Naive thymus-derived CD8-positive, alpha-beta T cell (primary cell): ENCODE data around the gene IMMP2L. TPM values are rescaled to one million over a fixed set of nuclear protein-coding genes. Genes with fewer than 3 reads are reported as not detected.
A peak's percentile ranks its signal among the peaks of the same experiment; 100 is the strongest.

ENCODE experiments used
- ATAC-seq, 2 donors: fragments of 150-1000 bp; cut with Tn5 transposase in 1 of 2; sonication (Bioruptor Pico), chemical (Tn5 transposase) in 1 of 2; 1 replicate in 1 of 2; 2 replicates in 1 of 2; pipeline ENCODE4 v1.10.0; 2021; ENCODE audit warnings: mild to moderate bottlenecking in 2 of 2, moderate library complexity in 2 of 2
- POLR2A ChIA-PET: fragments of 350-600 bp; sonication (Branson Sonifier 250); formaldehyde crosslinking; loops from one replicate; lab custom pipeline; 2021; ENCODE audit warnings: antibody characterized with exemption; lab: Charles Lee
- DNase-seq, 10 donors: peaks; one replicate each; pipeline versions ENCODE4 v3.0.0 to v3.0.0-alpha.2; 2020 to 2022
- H3K27ac Mint-ChIP-seq, 10 donors: one replicate each; pipeline ENCODE4 v1.8.0; 2020 to 2022; ENCODE audit warnings: mild to moderate bottlenecking in 10 of 10, mixed read lengths in 10 of 10, moderate library complexity in 4 of 10, inconsistent platforms in 1 of 10
- H3K27me3 Mint-ChIP-seq, 5 donors: one replicate each; pipeline ENCODE4 v1.8.0; 2021 to 2022; ENCODE audit warnings: mixed read lengths in 5 of 5
- H3K36me3 Mint-ChIP-seq, 3 donors: one replicate each; pipeline ENCODE4 v1.8.0; 2020 to 2022; ENCODE audit warnings: mixed read lengths in 3 of 3, mild to moderate bottlenecking in 2 of 3, inconsistent platforms in 1 of 3
- H3K4me1 Mint-ChIP-seq, 4 donors: one replicate each; pipeline ENCODE4 v1.8.0; 2021 to 2022; ENCODE audit warnings: mixed read lengths in 4 of 4
- H3K4me3 Mint-ChIP-seq, 10 donors: one replicate each; pipeline ENCODE4 v1.8.0; 2020 to 2022; ENCODE audit warnings: mild to moderate bottlenecking in 10 of 10, mixed read lengths in 10 of 10, moderate library complexity in 6 of 10, inconsistent platforms in 1 of 10
- H3K9me3 Mint-ChIP-seq, 9 donors: one replicate each; pipeline ENCODE4 v1.8.0; 2020 to 2022; ENCODE audit warnings: mixed read lengths in 9 of 9, mild to moderate bottlenecking in 3 of 9, inconsistent platforms in 1 of 9, moderate library complexity in 1 of 9
- polyA plus RNA-seq, 3 donors: library from polyadenylated mRNA; unstranded; fragments of 300-500 nt; fragmentation: Illumina TruSeq; gene quantifications; one replicate each; pipeline ENCODE4 v1.2.3, GENCODE V29; 2021
- total RNA-seq, 8 experiments: library from RNA in 2 of 8; stranded (reverse) in 2 of 8; gene quantifications; one replicate each; pipeline ENCODE4 v1.2.3 and lab custom pipeline; 2021 to 2026

IMMP2L gene
- total and polyA plus RNA-seq, 5 experiments from 2014 or later = 17.1 to 29.1 (median 19.6) TPM

GRCh38 chr7:111229181-111229740, 333.0 kb downstream of the IMMP2L start:
- no peaks in the 10 kb centered on the region for H3K27me3 Mint-ChIP-seq
- H3K36me3 Mint-ChIP-seq = peaks cover 0 to 11% (median 0%) of the 10 kb centered on the region in 3 donors
- H3K27ac Mint-ChIP-seq = no peak overlapping the region
- DNase-seq (no peak), ATAC-seq (no peak)
- POLR2A ChIA-PET = no interaction called here
- H3K4me1 Mint-ChIP-seq = peaks cover 0 to 6% (median 3%) of the 10 kb centered on the region in 4 donors
- no peak overlapping the region for H3K4me3 Mint-ChIP-seq
- no peaks in the 10 kb centered on the region for H3K9me3 Mint-ChIP-seq

GRCh38 chr7:111228437-111228836, 333.9 kb downstream of the IMMP2L start:
- ATAC-seq (no peak), DNase-seq (no peak)
- H3K27ac Mint-ChIP-seq = no peak overlapping the region
- H3K4me3 Mint-ChIP-seq = no peak overlapping the region
- H3K9me3 Mint-ChIP-seq = no peaks in the 10 kb centered on the region
- H3K36me3 Mint-ChIP-seq = peaks cover 0 to 11% (median 0%) of the 10 kb centered on the region in 3 donors
- POLR2A ChIA-PET = no interaction called here
- no peaks in the 10 kb centered on the region for H3K27me3 Mint-ChIP-seq
- H3K4me1 Mint-ChIP-seq = peaks cover 0 to 6% (median 3%) of the 10 kb centered on the region in 4 donors

DNA sequence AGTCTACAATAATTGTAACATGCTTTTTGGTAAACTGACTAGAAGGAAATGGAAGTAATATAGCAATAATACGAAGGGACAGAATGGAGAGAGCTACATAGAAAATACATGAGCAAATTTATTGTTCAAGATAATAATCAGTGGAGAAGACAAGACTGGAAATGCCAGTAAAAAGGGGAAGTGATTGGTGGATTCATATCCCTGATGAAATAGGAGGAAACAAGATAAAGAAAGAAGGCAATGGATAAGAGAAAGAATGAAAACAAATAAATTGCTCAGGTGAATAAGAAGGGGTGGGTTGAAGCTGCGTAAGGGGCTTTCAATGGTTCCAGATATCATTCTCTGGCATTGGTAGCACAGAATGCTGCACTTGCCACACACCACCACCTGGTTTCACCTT, 335.5 kb downstream of the IMMP2L start:
- POLR2A ChIA-PET = no interaction called here
- Mint-ChIP-seq H3K36me3 (peaks cover 0 to 11% (median 0%) of the 10 kb centered on the region in 3 donors), H3K4me1 (peaks cover 0 to 2% (median 0%) of the 10 kb centered on the region in 4 donors), H3K27me3 (no peaks in the 10 kb centered on the region), H3K27ac (no peak overlapping the region), H3K9me3 (no peaks in the 10 kb centered on the region), H3K4me3 (no peak overlapping the region)
- ATAC-seq (no peak), DNase-seq (no peak)

- ATAC-seq = no peak
- H3K4me3 Mint-ChIP-seq = no peak overlapping the region
These were observed 337.7 kb downstream of the IMMP2L start for GRCh38 chr7:111224354-111225231.

DNA sequence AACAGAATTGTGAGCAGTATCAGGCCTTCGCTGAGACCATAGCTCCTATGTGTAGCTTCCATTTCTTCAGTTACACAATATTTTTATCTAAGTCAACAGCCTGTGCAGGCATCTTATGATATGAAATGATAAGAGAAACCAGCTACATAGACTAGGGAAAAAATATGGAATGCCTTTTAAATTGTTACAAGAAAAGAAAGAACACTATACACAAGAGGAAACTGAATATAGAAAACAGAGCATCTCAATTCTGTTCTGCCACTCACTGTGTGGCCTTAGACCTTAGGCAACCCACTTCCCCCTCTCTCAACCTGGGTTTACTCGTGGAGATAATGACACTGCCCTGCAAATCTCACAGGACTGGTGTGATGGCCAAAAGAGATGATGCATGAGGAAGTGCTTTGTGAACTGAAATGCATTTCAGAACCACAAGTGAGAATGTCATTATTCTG, 338.5 kb downstream of the IMMP2L start:
- no peaks in the 10 kb centered on the region for H3K27me3 Mint-ChIP-seq
- ATAC-seq = no peak
- no peak overlapping the region for H3K4me3 Mint-ChIP-seq
- DNase-seq = no peak
- no peaks in the 10 kb centered on the region for H3K9me3 Mint-ChIP-seq
- H3K4me1 Mint-ChIP-seq = peaks cover 0 to 2% (median 0%) of the 10 kb centered on the region in 4 donors
- peaks cover 0 to 3% (median 0%) of the 10 kb centered on the region in 3 donors for H3K36me3 Mint-ChIP-seq
- H3K27ac Mint-ChIP-seq = peak overlapping the region in 1 of 10 donors; percentile 4
- POLR2A ChIA-PET = no interaction called here

More at GRCh38 chr7:111224354-111225231, 337.7 kb downstream of the IMMP2L start:
- Mint-ChIP-seq H3K27me3 (no peaks in the 10 kb centered on the region), H3K9me3 (no peaks in the 10 kb centered on the region), H3K27ac (no peak overlapping the region), H3K36me3 (peaks cover 0 to 5% (median 0%) of the 10 kb centered on the region in 3 donors), H3K4me1 (peaks cover 0 to 2% (median 0%) of the 10 kb centered on the region in 4 donors)
- POLR2A ChIA-PET = no interaction called here
- no peak for DNase-seq

DNA sequence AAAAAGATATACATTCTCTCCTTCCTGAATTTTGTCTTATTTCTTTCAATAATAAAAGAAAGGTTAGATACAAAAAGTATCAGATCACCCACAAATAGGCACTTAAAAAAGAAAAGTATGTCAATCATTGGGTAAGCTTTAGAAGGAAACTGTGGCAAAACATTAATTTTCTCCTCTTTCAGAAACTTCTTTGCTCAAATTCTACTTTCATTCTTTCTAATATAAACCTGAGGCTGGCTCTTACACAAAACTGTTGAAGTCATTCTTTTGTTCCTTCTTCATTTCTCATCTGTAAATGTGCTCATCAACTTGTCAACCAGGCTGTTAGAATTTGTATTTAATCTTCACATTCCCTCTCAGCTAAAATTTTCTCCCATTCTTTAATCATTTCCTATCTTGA, 346.7 kb downstream of the IMMP2L start:
- no peak overlapping the region for H3K4me3 Mint-ChIP-seq
- no peak for DNase-seq
- POLR2A ChIA-PET = no interaction called here
- no peak overlapping the region for H3K27ac Mint-ChIP-seq
- peaks cover 11 to 27% (median 12%) of the 10 kb centered on the region in 3 donors for H3K36me3 Mint-ChIP-seq
- peaks cover 0 to 2% (median 0%) of the 10 kb centered on the region in 9 donors for H3K9me3 Mint-ChIP-seq
- H3K4me1 Mint-ChIP-seq = peaks cover 0 to 6% (median 0%) of the 10 kb centered on the region in 4 donors
- H3K27me3 Mint-ChIP-seq = no peaks in the 10 kb centered on the region
- ATAC-seq = no peak

DNA sequence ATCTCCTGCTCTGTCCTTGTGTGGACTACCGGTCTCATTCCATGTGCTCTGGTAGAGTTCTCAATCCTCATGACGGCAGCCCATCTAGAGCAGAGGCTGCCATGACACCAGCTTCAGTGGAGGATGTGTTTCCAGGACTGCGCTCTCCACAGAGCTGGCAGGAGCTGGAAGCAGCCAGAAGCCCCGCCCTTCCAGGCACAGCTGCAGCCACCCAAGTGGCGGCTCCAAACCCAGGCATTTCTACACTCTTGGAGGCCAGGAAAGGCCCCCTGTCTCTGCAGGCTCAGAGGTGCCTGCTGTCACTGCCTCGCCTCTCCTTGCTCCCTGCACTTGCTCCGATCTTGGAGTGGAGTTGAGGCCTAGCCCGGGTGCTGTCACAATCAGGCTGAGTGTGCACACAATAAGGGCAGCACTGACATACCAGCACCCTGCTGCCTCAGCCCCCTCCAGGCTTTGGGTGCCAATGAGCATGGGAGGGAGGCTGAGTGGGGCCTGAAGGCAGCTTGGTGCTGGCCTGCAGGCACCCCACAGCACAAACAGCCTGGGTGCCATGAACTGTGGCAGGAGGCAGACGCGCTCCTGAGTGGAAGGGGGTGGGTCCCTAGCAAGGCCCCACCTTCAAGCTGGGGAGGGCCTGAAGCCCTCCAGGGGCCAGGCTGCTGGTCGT, 349.3 kb downstream of the IMMP2L start:
- H3K27me3 Mint-ChIP-seq = no peaks in the 10 kb centered on the region
- no peak for DNase-seq
- H3K4me3 Mint-ChIP-seq = no peak overlapping the region
- H3K4me1 Mint-ChIP-seq = peaks cover 0 to 6% (median 0%) of the 10 kb centered on the region in 4 donors
- no peak overlapping the region for H3K27ac Mint-ChIP-seq
- POLR2A ChIA-PET = no interaction called here
- peaks cover 11 to 39% (median 16%) of the 10 kb centered on the region in 3 donors for H3K36me3 Mint-ChIP-seq
- peaks cover 0 to 2% (median 0%) of the 10 kb centered on the region in 9 donors for H3K9me3 Mint-ChIP-seq
- ATAC-seq = no peak

DNA sequence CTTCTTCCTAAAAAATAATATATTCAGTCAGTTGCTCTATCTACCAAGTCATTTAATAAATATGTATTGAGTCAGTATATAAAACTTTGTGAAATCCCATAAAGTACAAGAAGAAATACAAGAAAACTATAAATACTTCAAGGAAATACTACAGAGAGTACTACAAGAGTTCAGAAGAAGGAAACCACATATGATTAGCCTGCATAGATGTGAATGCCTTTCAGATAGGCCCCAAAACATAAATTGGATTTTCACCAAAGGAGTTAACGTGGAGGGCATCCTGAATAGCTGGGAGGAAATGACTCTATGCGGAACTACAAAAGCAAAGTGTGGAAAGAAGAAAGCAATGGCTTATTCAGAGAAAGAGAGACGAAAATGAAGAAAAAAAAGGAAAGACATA, 351.3 kb downstream of the IMMP2L start:
- DNase-seq (no peak), ATAC-seq (no peak)
- H3K27me3 Mint-ChIP-seq = no peaks in the 10 kb centered on the region
- no peak overlapping the region for H3K4me3 Mint-ChIP-seq
- H3K4me1 Mint-ChIP-seq = peaks cover 0 to 6% (median 0%) of the 10 kb centered on the region in 4 donors
- peaks cover 11 to 41% (median 16%) of the 10 kb centered on the region in 3 donors for H3K36me3 Mint-ChIP-seq
- no peak overlapping the region for H3K27ac Mint-ChIP-seq
- H3K9me3 Mint-ChIP-seq = peaks cover 0 to 2% (median 0%) of the 10 kb centered on the region in 9 donors
- POLR2A ChIA-PET = no interaction called here

DNA sequence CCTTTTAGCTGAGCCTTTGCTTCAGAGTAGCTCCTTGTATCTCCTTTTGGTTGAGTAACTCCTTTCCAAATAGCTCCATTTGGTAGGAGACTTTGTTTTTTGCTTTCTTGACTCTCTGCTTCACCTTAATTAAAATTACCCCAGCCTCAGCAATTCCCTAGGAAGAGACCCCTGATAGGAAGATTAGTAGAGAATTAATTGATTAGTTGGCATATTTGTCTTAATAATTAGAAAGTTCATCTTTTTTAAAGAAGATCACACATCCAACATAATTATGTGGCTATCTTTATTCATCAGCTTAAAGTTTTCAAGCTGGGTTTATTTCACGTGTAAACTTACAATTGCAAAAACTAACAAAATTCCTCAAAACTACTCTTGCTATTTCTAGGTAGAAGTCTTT, 352.2 kb downstream of the IMMP2L start:
- Mint-ChIP-seq H3K9me3 (peaks cover 0 to 2% (median 0%) of the 10 kb centered on the region in 9 donors), H3K27me3 (no peaks in the 10 kb centered on the region), H3K4me3 (no peak overlapping the region), H3K4me1 (peaks cover 0 to 6% (median 0%) of the 10 kb centered on the region in 4 donors), H3K36me3 (peaks cover 11 to 34% (median 16%) of the 10 kb centered on the region in 3 donors), H3K27ac (no peak overlapping the region)
- POLR2A ChIA-PET = no interaction called here
- no peak for DNase-seq
- ATAC-seq = no peak

- H3K4me3 Mint-ChIP-seq = no peak overlapping the region
- no peak for ATAC-seq
- H3K36me3 Mint-ChIP-seq = peaks cover 12 to 37% (median 23%) of the 10 kb centered on the region in 3 donors
- DNase-seq = no peak
- H3K9me3 Mint-ChIP-seq = peaks cover 0 to 16% (median 8%) of the 10 kb centered on the region in 9 donors
- peaks cover 0 to 1% (median 0%) of the 10 kb centered on the region in 4 donors for H3K4me1 Mint-ChIP-seq
- POLR2A ChIA-PET = no interaction called here
- no peak overlapping the region for H3K27ac Mint-ChIP-seq
- no peaks in the 10 kb centered on the region for H3K27me3 Mint-ChIP-seq
These were observed 357.0 kb downstream of the IMMP2L start for GRCh38 chr7:111205251-111205650.

DNA sequence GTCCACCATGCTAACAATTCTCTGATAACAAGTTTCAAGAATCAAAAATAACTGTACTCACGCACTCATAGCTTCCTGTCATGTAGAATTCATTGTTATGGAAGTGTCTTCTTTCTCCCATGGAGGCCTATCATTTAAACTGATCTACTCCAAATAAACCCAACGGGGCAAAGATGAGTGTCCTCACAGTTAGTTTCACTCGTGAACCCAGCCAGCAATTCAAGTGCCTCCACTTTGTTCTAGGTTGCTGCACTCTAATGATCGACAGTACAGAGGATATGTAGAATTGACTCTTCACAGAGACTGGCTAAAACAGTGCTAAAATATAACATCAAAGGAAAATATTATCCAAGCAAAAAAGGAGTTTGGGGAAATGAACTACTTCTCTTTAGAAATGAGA, 360.0 kb downstream of the IMMP2L start:
- Mint-ChIP-seq H3K4me3 (no peak overlapping the region), H3K27ac (no peak overlapping the region), H3K9me3 (peaks cover 0 to 17% (median 8%) of the 10 kb centered on the region in 9 donors), H3K27me3 (no peaks in the 10 kb centered on the region), H3K4me1 (no peaks in the 10 kb centered on the region), H3K36me3 (peaks cover 8 to 30% (median 25%) of the 10 kb centered on the region in 3 donors)
- DNase-seq = no peak
- POLR2A ChIA-PET = no interaction called here
- no peak for ATAC-seq

DNA sequence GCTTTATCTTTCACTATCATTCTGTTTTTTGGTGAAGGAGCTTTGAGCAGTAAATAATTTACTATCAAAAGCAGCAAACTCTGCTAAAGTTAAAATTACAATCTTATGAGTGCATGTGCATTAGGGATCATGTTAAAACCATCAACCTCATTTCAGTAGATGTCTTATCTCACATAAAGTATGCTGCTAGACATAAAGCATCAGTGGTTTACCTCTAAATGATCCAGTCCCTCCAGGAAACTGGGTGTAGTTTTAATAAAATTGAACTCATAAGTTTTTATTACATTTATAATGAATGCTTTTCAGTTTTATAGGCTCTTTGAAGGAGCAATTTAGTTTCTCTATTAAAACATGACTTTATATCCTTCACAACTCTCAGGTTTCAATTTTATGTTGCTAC, 362.6 kb downstream of the IMMP2L start:
- POLR2A ChIA-PET = no interaction called here
- peaks cover 8 to 30% (median 27%) of the 10 kb centered on the region in 3 donors for H3K36me3 Mint-ChIP-seq
- DNase-seq (no peak), ATAC-seq (no peak)
- H3K27ac Mint-ChIP-seq = no peak overlapping the region
- H3K9me3 Mint-ChIP-seq = peaks cover 0 to 16% (median 8%) of the 10 kb centered on the region in 9 donors
- H3K4me1 Mint-ChIP-seq = no peaks in the 10 kb centered on the region
- no peak overlapping the region for H3K4me3 Mint-ChIP-seq
- H3K27me3 Mint-ChIP-seq = no peaks in the 10 kb centered on the region
